ENCODE measurements around the gene FGB. TPM values are rescaled to one million over a fixed set of nuclear protein-coding genes. Genes with fewer than 3 reads are reported as not detected.

FGB gene
- total and polyA plus RNA-seq, 2 of the 13 experiments (the other 11 are each of a cell fraction or from before 2014, with no cell fraction given) = 226 to 784 TPM

GRCh38 chr4:154590329-154591006 is 27.7 kb downstream of the FGB start, which contains the start of gene FGA (continued):
- TF ChIP-seq PHF5A (CRISPR knock-in tag; IDR thresholded peaks at IDR 0.05; ENCODE audit: low read depth, unreplicated experiment) (peak; percentile 53), ZNF747 (CRISPR knock-in tag; IDR thresholded peaks at IDR 0.05; ENCODE audit: borderline replicate concordance) (peak; percentile 96; the same call in 1 of the 2 replicates), ZNF17 (CRISPR knock-in tag; IDR thresholded peaks at IDR 0.05) (no peak), SMARCE1 (IDR thresholded peaks at IDR 0.05; ENCODE audit: borderline replicate concordance) (no peak), POLR2AphosphoS5 (IDR thresholded peaks at IDR 0.05; ENCODE audit: low read depth, low read length) (peak; percentile 93), ZNF773 (CRISPR knock-in tag; IDR thresholded peaks at IDR 0.05; ENCODE audit: borderline replicate concordance) (no peak), NKX3-1 (CRISPR knock-in tag; IDR thresholded peaks at IDR 0.05) (peak; percentile 85; the same call in 1 of the 2 replicates), ATF3 (CRISPR knock-in tag; IDR thresholded peaks at IDR 0.05) (peak; percentile 62; the same call in 1 of the 2 replicates), GPBP1L1 (CRISPR knock-in tag; IDR thresholded peaks at IDR 0.05) (no peak), HINFP (CRISPR knock-in tag; IDR thresholded peaks at IDR 0.05; ENCODE audit: low read depth) (peak; percentile 69; the same call in 1 of the 2 replicates), SIN3B (IDR thresholded peaks at IDR 0.05; ENCODE audit: low read length) (0 out of 2 replicates have a peak, but pooled peaks have one; percentile 33), SOX13 (IDR thresholded peaks at IDR 0.05) (peak; percentile 98), SOX13 (CRISPR knock-in tag; conservative IDR thresholded peaks at IDR 0.05 in 1 of 2, IDR thresholded peaks at IDR 0.05 in 1 of 2) (peak in 1 of 2 experiments; percentile 100; a peak in 2 of 4 replicates), ZMYM3 (CRISPR knock-in tag; IDR thresholded peaks at IDR 0.05) (peak; percentile 70; the same call in 1 of the 2 replicates), MEIS1 (CRISPR knock-in tag; IDR thresholded peaks at IDR 0.05; ENCODE audit: borderline replicate concordance) (peak; percentile 25; the same call in 1 of the 2 replicates), CHD4 (IDR thresholded peaks at IDR 0.05; ENCODE audit: borderline replicate concordance, low read length) (peak; percentile 61; the same call in 1 of the 2 replicates), ZSCAN25 (CRISPR knock-in tag; IDR thresholded peaks at IDR 0.05) (no peak), FOXJ3 (CRISPR knock-in tag; IDR thresholded peaks at IDR 0.05; ENCODE audit: borderline replicate concordance) (peak; percentile 98)
